Measurements from ENCODE around the gene UBE2I.

DNA sequence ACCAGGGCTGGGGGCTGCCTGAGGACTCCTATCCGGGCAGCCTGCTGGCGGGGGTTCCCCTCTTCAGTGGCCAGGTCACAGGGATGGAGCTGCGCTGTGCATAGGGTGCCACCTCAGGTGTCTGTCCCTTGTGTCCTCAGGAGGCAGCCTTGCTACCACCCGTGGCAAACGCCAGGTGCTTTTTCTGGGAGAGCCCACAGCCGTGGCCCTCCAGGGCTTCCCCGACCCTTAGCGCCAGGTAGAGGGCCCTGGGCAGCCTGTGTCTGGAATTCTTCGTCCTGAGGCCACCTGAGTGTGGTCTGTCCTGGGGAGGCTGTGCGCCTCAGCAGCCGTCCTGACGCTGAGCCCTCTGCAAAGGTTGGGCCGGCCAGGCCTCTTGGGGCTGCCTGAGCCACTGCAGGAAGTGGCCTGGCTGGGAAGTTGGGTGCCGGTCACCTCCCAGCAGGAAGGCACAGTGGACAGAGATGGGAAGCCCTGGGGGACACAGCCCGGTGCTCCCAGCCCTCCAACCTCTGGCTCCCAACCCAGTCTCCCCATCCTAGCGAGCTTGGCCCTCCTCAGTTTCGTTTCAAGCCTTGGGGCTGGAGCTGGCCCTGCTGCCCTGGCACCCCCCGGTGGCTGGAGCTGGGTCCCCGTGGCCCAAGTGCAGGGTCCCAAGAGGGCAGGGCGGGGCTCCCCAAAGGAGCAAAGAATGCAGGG is 16.4 kb downstream of the UBE2I start:
- TF ChIP-seq, protein P1, sequence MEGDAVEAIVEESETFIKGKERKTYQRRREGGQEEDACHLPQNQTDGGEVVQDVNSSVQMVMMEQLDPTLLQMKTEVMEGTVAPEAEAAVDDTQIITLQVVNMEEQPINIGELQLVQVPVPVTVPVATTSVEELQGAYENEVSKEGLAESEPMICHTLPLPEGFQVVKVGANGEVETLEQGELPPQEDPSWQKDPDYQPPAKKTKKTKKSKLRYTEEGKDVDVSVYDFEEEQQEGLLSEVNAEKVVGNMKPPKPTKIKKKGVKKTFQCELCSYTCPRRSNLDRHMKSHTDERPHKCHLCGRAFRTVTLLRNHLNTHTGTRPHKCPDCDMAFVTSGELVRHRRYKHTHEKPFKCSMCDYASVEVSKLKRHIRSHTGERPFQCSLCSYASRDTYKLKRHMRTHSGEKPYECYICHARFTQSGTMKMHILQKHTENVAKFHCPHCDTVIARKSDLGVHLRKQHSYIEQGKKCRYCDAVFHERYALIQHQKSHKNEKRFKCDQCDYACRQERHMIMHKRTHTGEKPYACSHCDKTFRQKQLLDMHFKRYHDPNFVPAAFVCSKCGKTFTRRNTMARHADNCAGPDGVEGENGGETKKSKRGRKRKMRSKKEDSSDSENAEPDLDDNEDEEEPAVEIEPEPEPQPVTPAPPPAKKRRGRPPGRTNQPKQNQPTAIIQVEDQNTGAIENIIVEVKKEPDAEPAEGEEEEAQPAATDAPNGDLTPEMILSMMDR (IDR thresholded peaks at IDR 0.05; ENCODE audit: low read length), result no peak
- no peak for TF ChIP-seq EZH2 (IDR thresholded peaks at IDR 0.05; ENCODE audit: borderline replicate concordance, low read length)

Measured in OCI-LY1 (cell line).